ENCODE results near the gene FAM169A.
"Not testable (repeated sequence)": the region's sequence is repeated elsewhere in the genome, so short reads cannot be mapped to it uniquely, and the experiment has no call there.

FAM169A gene

GRCh38 chr5:74787424-74787823, 78.8 kb downstream of the FAM169A start:
- DNase-seq = no peak

- DNase-seq = no peak
Observed at GRCh38 chr5:74786851-74787250, 79.3 kb downstream of the FAM169A start.

- no peak for DNase-seq
Observed at GRCh38 chr5:74778609-74779008, 87.6 kb downstream of the FAM169A start.

DNA sequence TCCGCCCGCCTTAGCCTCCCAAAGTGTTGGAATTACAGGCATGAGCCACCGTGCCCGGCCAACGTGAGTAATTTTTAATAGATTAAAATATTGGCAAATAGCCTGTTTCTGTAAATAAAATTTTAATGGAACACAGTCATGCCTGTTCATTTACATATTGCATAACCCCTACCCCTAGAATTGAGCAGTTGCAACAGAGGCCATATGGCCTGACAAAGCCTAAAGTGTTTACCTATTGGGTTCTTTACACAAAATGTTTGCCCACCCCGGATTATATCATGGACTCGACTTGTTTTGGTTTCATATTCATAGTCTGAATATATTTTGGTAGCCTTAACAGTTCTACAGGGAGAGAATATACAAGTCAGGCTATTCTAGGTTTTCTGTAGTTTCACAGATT, 93.8 kb downstream of the FAM169A start:
- no peak for DNase-seq

- no peak for DNase-seq
Observed at GRCh38 chr5:74767579-74767913, 98.6 kb downstream of the FAM169A start.

DNA sequence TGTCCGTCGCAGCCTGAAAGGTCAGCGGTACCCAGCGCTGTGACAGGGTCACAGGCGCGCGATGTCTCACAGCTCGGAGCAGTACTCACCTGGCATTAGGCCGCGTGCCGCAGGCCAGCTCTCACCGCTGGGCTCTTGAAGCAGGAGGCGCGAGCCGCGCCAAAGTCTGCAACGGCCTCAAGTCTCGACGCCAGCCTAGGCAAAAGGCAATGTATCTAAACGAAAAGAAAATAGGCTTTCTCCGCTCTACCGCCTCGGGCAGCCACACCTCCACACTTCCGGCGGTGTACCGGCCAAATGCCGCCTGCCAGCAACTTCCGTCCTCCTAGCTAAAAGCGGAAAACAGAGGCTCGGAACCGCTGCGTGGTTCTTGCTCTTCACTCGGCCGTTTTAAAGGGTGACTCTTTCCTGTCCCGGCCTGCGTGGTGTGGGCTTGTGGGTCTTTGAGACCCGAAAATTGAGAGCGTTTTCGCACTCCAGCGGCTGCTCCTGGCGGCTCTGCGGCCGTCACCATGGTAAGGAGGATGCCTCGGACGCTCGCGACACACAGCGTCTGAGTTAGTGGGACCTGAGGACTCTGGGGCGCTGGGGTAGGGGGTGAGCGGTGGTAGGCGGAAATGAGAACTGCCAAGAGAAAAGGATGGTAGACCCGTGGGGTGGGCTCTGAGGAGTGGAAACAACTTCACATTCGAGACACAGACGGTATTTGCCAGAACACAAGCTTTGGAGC, 99.2 kb downstream of the FAM169A start, which contains the start of the genes GFM2 and NSA2:
TSS of gene GFM2 (minus strand) at position 269 of the 730 bp plus-strand sequence. CDS start 3,375 bp downstream, outside the sequence.
TSS of gene NSA2 (plus strand) at position 401 of the 730 bp plus-strand sequence. CDS start at position 513, 112 bp downstream.
- DNase-seq = peak; percentile 92

GRCh38 chr5:74766418-74766848, 99.8 kb downstream of the FAM169A start:
- DNase-seq = no peak

DNA sequence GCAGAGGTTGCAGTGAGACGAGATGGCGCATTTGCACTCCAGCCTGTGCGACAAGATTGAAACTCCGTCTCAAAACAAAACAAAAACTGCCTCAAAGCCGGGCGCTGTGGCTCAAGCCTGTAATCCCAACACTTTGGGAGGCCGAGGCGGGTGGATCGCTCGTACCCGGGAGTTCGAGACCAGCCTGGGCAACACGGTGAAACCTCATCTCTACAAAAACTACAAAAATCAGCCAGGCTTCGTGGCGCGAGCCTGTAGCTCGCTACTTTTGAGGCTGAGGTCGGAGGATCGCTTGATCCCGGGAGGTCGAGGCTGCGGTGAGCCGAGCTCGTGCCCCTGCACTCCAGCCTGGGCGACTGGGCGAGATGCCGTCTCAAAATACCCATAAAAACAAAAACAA, 100.3 kb downstream of the FAM169A start:
- no peak for DNase-seq

GRCh38 chr5:74765201-74765600, 101.0 kb downstream of the FAM169A start:
- no peak for DNase-seq

DNA sequence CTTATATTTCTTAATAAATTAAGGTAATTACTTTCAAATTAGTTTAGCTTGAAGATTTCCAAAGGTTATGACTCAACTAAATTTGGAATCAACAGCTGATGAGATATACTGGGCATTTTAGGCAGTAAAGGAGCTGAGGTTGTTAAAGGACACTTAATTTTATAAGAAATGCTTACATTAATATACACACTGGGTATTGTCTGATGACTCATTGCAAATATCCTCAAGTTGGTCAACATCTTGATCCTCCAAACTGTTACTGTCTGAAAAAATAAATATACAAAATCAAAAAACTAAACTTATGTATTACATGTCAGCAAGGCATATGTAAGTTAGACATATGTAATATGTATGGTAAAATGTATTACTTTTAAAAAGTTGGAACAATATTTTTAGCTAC, 102.7 kb downstream of the FAM169A start:
- DNase-seq = no peak

GRCh38 chr5:74762599-74762998, 103.6 kb downstream of the FAM169A start:
- DNase-seq = peak; percentile 42

- DNase-seq = no peak
Observed at GRCh38 chr5:74761241-74761640, 104.9 kb downstream of the FAM169A start.

DNA sequence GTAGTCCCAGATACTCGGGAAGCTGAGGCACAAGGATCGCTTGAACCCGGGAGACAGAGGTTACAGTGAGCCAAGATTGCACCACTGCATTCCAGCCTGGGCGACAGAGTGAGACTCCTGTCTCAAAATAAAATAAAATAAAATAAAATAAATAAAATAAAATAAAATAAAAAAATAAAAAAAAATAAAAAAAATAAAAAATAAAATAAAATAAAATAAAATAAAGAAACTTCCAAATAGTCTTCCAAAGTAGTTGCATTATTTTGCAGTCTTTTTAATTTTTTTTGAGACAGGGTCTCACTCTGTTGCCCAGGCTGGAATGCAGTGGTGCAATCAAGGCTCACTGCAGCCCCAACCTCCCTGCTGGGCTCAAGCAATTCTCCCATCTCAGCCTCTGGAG, 117.4 kb downstream of the FAM169A start:
- DNase-seq = not testable (repeated sequence)

DNA sequence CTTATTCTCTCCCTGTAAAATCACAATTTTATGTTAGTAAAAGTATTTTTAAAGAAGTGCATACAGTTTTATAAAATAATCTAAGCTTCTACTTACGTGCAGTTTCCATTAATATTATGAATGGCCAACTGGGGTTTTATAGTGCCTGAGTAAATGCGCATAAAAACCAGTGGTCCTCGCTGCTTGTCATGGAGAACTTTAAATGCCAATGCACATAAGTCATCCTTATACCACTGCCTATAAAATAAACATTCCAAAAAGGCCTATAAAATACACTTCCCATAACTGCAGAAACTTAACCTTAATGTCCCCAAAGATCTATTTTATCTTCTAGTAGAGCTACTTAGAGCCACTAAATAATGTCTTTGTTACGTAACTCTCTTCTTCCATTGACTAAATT, 127.8 kb downstream of the FAM169A start:
- no peak for DNase-seq

- no peak for DNase-seq
Observed at GRCh38 chr5:74736759-74737158, 129.4 kb downstream of the FAM169A start.
